NCI-H2227 treated with DMSO at 0.1 percent for 48 hours (cell line): Measurements from ENCODE around the gene NAP1L4.

Experiments
- DNase-seq: peaks from one replicate; lab custom pipeline; 2025; lab: John Stamatoyannopoulos, UW

The NAP1L4 gene

GRCh38 chr11:2922655-2923054 lies 69.5 kb downstream of the NAP1L4 start:
- no peak for DNase-seq

- no peak for DNase-seq
Observed at GRCh38 chr11:2921742-2922493, 70.2 kb downstream of the NAP1L4 start.

- no peak for DNase-seq
Observed at GRCh38 chr11:2921261-2921660, 70.9 kb downstream of the NAP1L4 start.

GRCh38 chr11:2920343-2920742 lies 71.8 kb downstream of the NAP1L4 start:
- no peak for DNase-seq

- DNase-seq: no peak
Observed at GRCh38 chr11:2919837-2920236, 72.3 kb downstream of the NAP1L4 start.

GRCh38 chr11:2919188-2919587 lies 72.9 kb downstream of the NAP1L4 start:
- no peak for DNase-seq

GRCh38 chr11:2917842-2918490 lies 74.2 kb downstream of the NAP1L4 start:
- DNase-seq: no peak

- DNase-seq: no peak
Observed at GRCh38 chr11:2916892-2917645, 75.1 kb downstream of the NAP1L4 start.

- DNase-seq: no peak
Observed at GRCh38 chr11:2916114-2916891, 75.8 kb downstream of the NAP1L4 start.

GRCh38 chr11:2915473-2915872 lies 76.7 kb downstream of the NAP1L4 start:
- DNase-seq: no peak

GRCh38 chr11:2914455-2915195 lies 77.5 kb downstream of the NAP1L4 start:
- no peak for DNase-seq

- DNase-seq: no peak
Observed at GRCh38 chr11:2913776-2914175, 78.4 kb downstream of the NAP1L4 start.

- DNase-seq: no peak
Observed at GRCh38 chr11:2913019-2913431, 79.1 kb downstream of the NAP1L4 start.

GRCh38 chr11:2912498-2912897 lies 79.6 kb downstream of the NAP1L4 start:
- DNase-seq: no peak

- no peak for DNase-seq
Observed at GRCh38 chr11:2911785-2912391, 80.2 kb downstream of the NAP1L4 start.

- no peak for DNase-seq
Observed at GRCh38 chr11:2911088-2911784, 80.9 kb downstream of the NAP1L4 start.

GRCh38 chr11:2910401-2910955 lies 81.7 kb downstream of the NAP1L4 start:
- DNase-seq: no peak

GRCh38 chr11:2909133-2909902 lies 82.8 kb downstream of the NAP1L4 start:
- no peak for DNase-seq

- DNase-seq: no peak
Observed at GRCh38 chr11:2908130-2908529, 84.0 kb downstream of the NAP1L4 start.
